Duodenal mucosa (tissue), 2 donors: ENCODE measurements around the gene RSAD1.

Source experiments
- H3K27ac ChIP-seq: one replicate; pipeline ENCODE4 v1.7.0; 2013; ENCODE audit warnings: low read depth, low read length
- H3K27me3 ChIP-seq, 2 donors: one replicate each; pipeline ENCODE4 v1.7.0; 2013; ENCODE audit warnings: low read length in 2 of 2, control low read depth in 1 of 2; ENCODE audit not compliant: insufficient read depth in 2 of 2, control insufficient read depth in 1 of 2
- H3K36me3 ChIP-seq, 2 donors: one replicate each; pipeline ENCODE4 v1.7.0; 2013; ENCODE audit warnings: low read length in 2 of 2, control low read depth in 1 of 2; ENCODE audit not compliant: insufficient read depth in 2 of 2, control insufficient read depth in 1 of 2
- H3K4me1 ChIP-seq, 2 donors: one replicate each; pipeline ENCODE4 v1.7.0; 2013; ENCODE audit warnings: low read length in 2 of 2, control low read depth in 1 of 2; ENCODE audit not compliant: insufficient read depth in 2 of 2, control insufficient read depth in 1 of 2
- H3K4me3 ChIP-seq, 2 donors: one replicate each; pipeline ENCODE4 v1.7.0; 2013; ENCODE audit warnings: low read length in 2 of 2, low read depth in 1 of 2
- H3K9ac ChIP-seq, 2 donors: one replicate each; pipeline ENCODE4 v1.7.0; 2013; ENCODE audit warnings: low read length in 2 of 2, low read depth in 1 of 2
- H3K9me3 ChIP-seq, 2 donors: one replicate each; pipeline ENCODE4 v1.7.0; 2013; ENCODE audit warnings: low read length in 2 of 2, control low read depth in 1 of 2; ENCODE audit not compliant: control insufficient read depth in 1 of 2

The RSAD1 gene

GRCh38 chr17:50478391-50479381 lies at the start of gene RSAD1:
TSS of gene RSAD1 (plus strand) at chr17:50478860. CDS start at chr17:50478885, 25 bp downstream.
- Histone ChIP-seq H3K9ac (peak within 1 kb of the TSS; percentile 59 to 70), H3K36me3 (peaks cover 7 to 17% of the 10 kb centered on the region in 2 donors), H3K27me3 (no peaks in the 10 kb centered on the region), H3K9me3 (no peaks in the 10 kb centered on the region), H3K27ac (peak within 1 kb of the TSS; percentile 48), H3K4me1 (peaks cover 24 to 28% of the 10 kb centered on the region in 2 donors), H3K4me3 (peak within 1 kb of the TSS; percentile 72 to 77)

- no peaks in the 10 kb centered on the region for H3K36me3 ChIP-seq
- no peaks in the 10 kb centered on the region for H3K9me3 ChIP-seq
- H3K4me3 ChIP-seq, result no peak overlapping the region
- H3K27me3 ChIP-seq, result no peaks in the 10 kb centered on the region
- H3K27ac ChIP-seq, result no peak overlapping the region
- peaks cover 40 to 45% of the 10 kb centered on the region in 2 donors for H3K4me1 ChIP-seq
- H3K9ac ChIP-seq, result no peak overlapping the region
Observed at GRCh38 chr17:50429793-50430192, 48.9 kb upstream of the RSAD1 start.

- Histone ChIP-seq H3K27me3 (no peaks in the 10 kb centered on the region), H3K9ac (no peak overlapping the region), H3K4me3 (no peak overlapping the region), H3K27ac (no peak overlapping the region), H3K9me3 (no peaks in the 10 kb centered on the region), H3K4me1 (peaks cover 30 to 35% of the 10 kb centered on the region in 2 donors), H3K36me3 (no peaks in the 10 kb centered on the region)
Observed at GRCh38 chr17:50430821-50431618, 47.6 kb upstream of the RSAD1 start.

- no peaks in the 10 kb centered on the region for H3K9me3 ChIP-seq
- H3K27ac ChIP-seq, result no peak overlapping the region
- H3K4me3 ChIP-seq, result no peak overlapping the region
- no peaks in the 10 kb centered on the region for H3K36me3 ChIP-seq
- H3K9ac ChIP-seq, result no peak overlapping the region
- peaks cover 21 to 26% of the 10 kb centered on the region in 2 donors for H3K4me1 ChIP-seq
- H3K27me3 ChIP-seq, result no peaks in the 10 kb centered on the region
Observed at GRCh38 chr17:50432125-50432762, 46.4 kb upstream of the RSAD1 start.

- H3K4me3 ChIP-seq, result no peak overlapping the region
- no peaks in the 10 kb centered on the region for H3K9me3 ChIP-seq
- H3K27ac ChIP-seq, result no peak overlapping the region
- H3K27me3 ChIP-seq, result no peaks in the 10 kb centered on the region
- H3K36me3 ChIP-seq, result no peaks in the 10 kb centered on the region
- H3K4me1 ChIP-seq, result peaks cover 14 to 23% of the 10 kb centered on the region in 2 donors
- H3K9ac ChIP-seq, result no peak overlapping the region
Observed at GRCh38 chr17:50437409-50437808, 41.3 kb upstream of the RSAD1 start.

GRCh38 chr17:50439008-50439407 lies 39.7 kb upstream of the RSAD1 start:
- Histone ChIP-seq H3K9me3 (no peaks in the 10 kb centered on the region), H3K27ac (no peak overlapping the region), H3K9ac (no peak overlapping the region), H3K27me3 (no peaks in the 10 kb centered on the region), H3K4me1 (peaks cover 19 to 35% of the 10 kb centered on the region in 2 donors), H3K36me3 (no peaks in the 10 kb centered on the region), H3K4me3 (no peak overlapping the region)

GRCh38 chr17:50440172-50440837 lies 38.4 kb upstream of the RSAD1 start:
- Histone ChIP-seq H3K9ac (peak overlapping the region; percentile 5 to 44), H3K27ac (peak overlapping the region; percentile 36), H3K9me3 (no peaks in the 10 kb centered on the region), H3K36me3 (no peaks in the 10 kb centered on the region), H3K4me1 (peaks cover 19 to 35% of the 10 kb centered on the region in 2 donors), H3K27me3 (no peaks in the 10 kb centered on the region), H3K4me3 (peak overlapping the region; percentile 21 to 29)

GRCh38 chr17:50440838-50441829 lies 37.5 kb upstream of the RSAD1 start:
- Histone ChIP-seq H3K27me3 (no peaks in the 10 kb centered on the region), H3K4me1 (peaks cover 19 to 35% of the 10 kb centered on the region in 2 donors), H3K9me3 (no peaks in the 10 kb centered on the region), H3K9ac (peak overlapping the region; percentile 5 to 44), H3K36me3 (no peaks in the 10 kb centered on the region), H3K27ac (peak overlapping the region; percentile 30), H3K4me3 (peak overlapping the region; percentile 21 to 29)
